ENCODE results near the gene SOCS1. TPM values are rescaled to one million over a fixed set of nuclear protein-coding genes. Genes with fewer than 3 reads are reported as not detected.

SOCS1 gene
- total and polyA plus RNA-seq, 8 donors = 11.8 to 27.4 (median 21.1) TPM

- ATAC-seq (no peak), DNase-seq (no peak)
- Histone ChIP-seq H3K36me3 (no peaks in the 10 kb centered on the region), H3K4me3 (no peak overlapping the region), H3K27ac (no peak overlapping the region), H3K27me3 (peaks cover 0 to 3% of the 10 kb centered on the region in 2 donors), H3K4me1 (peaks cover 0 to 14% of the 10 kb centered on the region in 2 donors), H3K9me3 (peaks cover 0 to 24% of the 10 kb centered on the region in 2 donors)
- TF ChIP-seq CTCF (IDR thresholded peaks at IDR 0.05) = no peak
- intact Hi-C loops (cut with DNase I) = no loop called here
Observed at GRCh38 chr16:11217651-11218603, 38.1 kb downstream of the SOCS1 start.

GRCh38 chr16:11215935-11216556 is 40.0 kb downstream of the SOCS1 start:
- Histone ChIP-seq H3K4me3 (no peak overlapping the region), H3K4me1 (peaks cover 0 to 25% of the 10 kb centered on the region in 2 donors), H3K36me3 (no peaks in the 10 kb centered on the region), H3K9me3 (peaks cover 0 to 24% of the 10 kb centered on the region in 2 donors), H3K27me3 (peaks cover 0 to 21% of the 10 kb centered on the region in 2 donors), H3K27ac (no peak overlapping the region)
- intact Hi-C loops (cut with DNase I) = no loop called here
- DNase-seq = no peak
- ATAC-seq = no peak
- TF ChIP-seq CTCF (IDR thresholded peaks at IDR 0.05) = no peak

- Histone ChIP-seq H3K36me3 (no peaks in the 10 kb centered on the region), H3K4me1 (peaks cover 0 to 33% of the 10 kb centered on the region in 2 donors), H3K27me3 (peaks cover 0 to 26% of the 10 kb centered on the region in 2 donors), H3K9me3 (peaks cover 0 to 22% of the 10 kb centered on the region in 2 donors), H3K4me3 (no peak overlapping the region), H3K27ac (no peak overlapping the region)
- DNase-seq = no peak
- no peak for ATAC-seq
- TF ChIP-seq CTCF (IDR thresholded peaks at IDR 0.05) = no peak
- intact Hi-C loops (cut with DNase I) = no loop called here
Observed at GRCh38 chr16:11213799-11214198, 42.2 kb downstream of the SOCS1 start.

GRCh38 chr16:11213373-11213772 is 42.6 kb downstream of the SOCS1 start:
- no peak overlapping the region for H3K27ac ChIP-seq
- peaks cover 0 to 18% of the 10 kb centered on the region in 2 donors for H3K9me3 ChIP-seq
- ATAC-seq = no peak
- H3K4me3 ChIP-seq = no peak overlapping the region
- H3K27me3 ChIP-seq = peaks cover 0 to 26% of the 10 kb centered on the region in 2 donors
- peaks cover 0 to 37% of the 10 kb centered on the region in 2 donors for H3K4me1 ChIP-seq
- H3K36me3 ChIP-seq = no peaks in the 10 kb centered on the region
- TF ChIP-seq CTCF (IDR thresholded peaks at IDR 0.05) = no peak
- DNase-seq = no peak
- intact Hi-C loops (cut with DNase I) = no loop called here

GRCh38 chr16:11212798-11213196 is 43.2 kb downstream of the SOCS1 start:
- no peak for DNase-seq
- TF ChIP-seq CTCF (IDR thresholded peaks at IDR 0.05) = no peak
- H3K27me3 ChIP-seq = peaks cover 0 to 26% of the 10 kb centered on the region in 2 donors
- H3K27ac ChIP-seq = no peak overlapping the region
- ATAC-seq = no peak
- peaks cover 0 to 43% of the 10 kb centered on the region in 2 donors for H3K4me1 ChIP-seq
- H3K9me3 ChIP-seq = peaks cover 0 to 16% of the 10 kb centered on the region in 2 donors
- no peaks in the 10 kb centered on the region for H3K36me3 ChIP-seq
- H3K4me3 ChIP-seq = no peak overlapping the region
- intact Hi-C loops (cut with DNase I) = no loop called here

Data from left lung (tissue), 10 donors.